Activated CD4-positive, alpha-beta T cell treated with anti-CD3 and anti-CD28 coated beads for 48 hours (primary cell): ENCODE data around the gene PLK5.
"Not testable (repeated sequence)": the region's sequence is repeated elsewhere in the genome, so short reads cannot be mapped to it uniquely, and the experiment has no call there.

ENCODE experiments used
- DNase-seq: peaks from one replicate; pipeline ENCODE4 v3.0.0-alpha.2; 2020

Gene PLK5

DNA sequence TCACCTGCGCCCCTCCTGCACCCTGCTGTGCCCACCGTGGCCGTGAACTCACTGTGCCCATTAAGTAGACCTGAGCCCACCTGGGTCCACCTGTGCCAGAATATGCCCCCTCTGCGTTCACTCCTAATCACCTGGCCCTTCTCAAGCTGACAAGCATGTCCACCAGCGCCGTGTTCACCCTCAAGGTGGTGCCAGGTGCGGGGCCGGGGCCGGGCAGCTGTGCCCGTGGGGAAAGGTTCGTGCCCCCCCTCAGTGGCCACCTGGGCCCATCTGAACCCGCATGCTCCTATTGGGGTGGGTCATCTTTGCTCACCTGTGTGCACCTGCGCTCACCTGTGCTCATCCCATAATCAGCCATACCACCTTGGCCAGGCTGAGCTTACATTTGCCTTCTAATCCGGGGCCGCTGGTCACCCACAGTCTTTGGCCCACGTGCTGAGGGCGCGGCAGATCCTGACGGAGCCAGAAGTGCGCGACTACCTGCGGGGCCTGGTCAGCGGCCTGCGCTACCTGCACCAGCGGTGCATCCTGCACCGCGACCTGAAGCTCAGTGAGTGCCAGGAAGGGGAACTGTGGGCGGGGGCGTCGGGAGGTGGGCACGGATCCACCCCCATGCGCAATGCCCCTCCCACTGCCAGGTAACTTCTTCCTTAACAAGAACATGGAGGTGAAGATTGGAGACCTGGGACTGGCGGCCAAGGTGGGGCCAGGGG, 2.3 kb downstream of the PLK5 start:
- DNase-seq, result no peak

DNA sequence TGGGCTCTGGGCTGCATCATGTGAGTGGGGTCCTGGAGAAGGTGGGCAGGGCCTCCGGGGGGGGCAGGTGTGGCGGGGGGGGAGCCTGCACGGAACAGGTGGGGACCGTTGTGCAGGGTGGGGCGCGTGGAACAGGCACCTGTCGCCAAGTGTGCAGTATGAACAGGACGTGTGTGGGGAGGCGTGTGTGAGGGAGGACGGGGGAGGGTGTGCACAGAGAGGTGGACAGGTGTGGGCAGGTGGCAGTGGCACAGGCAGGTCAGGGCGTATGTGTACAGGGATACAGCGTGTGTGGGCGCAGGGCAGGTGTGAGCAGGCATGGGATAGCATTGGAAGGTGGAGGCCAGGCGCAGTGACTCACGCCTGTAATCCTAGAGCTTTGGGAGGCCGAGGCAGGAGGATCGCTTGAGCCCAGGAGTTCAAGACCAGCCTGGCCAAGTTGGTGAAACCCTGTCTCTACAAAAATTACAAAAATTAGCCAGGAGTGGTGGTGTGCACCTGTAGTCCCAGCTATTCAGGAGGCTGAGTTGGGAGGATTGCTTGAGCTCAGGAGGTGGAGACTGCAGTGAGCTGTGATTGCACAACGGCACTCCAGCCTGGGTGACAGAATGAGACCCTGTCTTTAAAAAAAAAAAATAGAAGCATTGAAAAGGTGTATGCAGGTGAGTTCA, 3.2 kb downstream of the PLK5 start:
- no peak for DNase-seq

DNA sequence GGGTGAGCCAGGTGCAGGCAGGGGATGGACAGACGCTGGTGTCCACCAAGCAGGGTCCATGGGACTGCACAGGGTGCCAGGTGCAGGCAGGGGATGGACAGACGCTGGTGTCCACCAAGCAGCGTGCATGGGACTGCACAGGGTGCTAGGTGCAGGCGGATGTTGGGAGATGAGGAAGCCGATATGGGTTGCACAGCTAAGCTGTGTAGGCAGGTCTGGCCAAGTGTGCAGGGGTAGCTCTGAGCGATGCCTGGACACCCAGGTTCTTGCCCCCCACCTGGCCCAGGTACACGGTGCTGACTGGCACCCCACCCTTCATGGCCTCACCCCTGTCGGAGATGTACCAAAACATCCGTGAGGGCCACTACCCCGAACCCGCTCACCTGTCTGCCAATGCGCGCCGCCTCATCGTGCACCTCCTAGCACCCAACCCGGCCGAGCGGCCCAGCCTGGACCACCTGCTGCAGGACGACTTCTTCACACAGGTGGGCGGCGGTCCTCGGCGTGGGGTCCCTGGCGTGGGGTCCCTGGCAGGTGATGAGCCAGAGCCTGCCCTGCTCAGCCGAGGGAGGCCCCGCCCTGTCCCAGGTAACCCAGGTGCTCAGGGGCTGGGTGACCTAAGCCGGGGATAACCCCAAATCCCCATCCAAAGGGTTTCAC, 3.9 kb downstream of the PLK5 start:
- no peak for DNase-seq

DNA sequence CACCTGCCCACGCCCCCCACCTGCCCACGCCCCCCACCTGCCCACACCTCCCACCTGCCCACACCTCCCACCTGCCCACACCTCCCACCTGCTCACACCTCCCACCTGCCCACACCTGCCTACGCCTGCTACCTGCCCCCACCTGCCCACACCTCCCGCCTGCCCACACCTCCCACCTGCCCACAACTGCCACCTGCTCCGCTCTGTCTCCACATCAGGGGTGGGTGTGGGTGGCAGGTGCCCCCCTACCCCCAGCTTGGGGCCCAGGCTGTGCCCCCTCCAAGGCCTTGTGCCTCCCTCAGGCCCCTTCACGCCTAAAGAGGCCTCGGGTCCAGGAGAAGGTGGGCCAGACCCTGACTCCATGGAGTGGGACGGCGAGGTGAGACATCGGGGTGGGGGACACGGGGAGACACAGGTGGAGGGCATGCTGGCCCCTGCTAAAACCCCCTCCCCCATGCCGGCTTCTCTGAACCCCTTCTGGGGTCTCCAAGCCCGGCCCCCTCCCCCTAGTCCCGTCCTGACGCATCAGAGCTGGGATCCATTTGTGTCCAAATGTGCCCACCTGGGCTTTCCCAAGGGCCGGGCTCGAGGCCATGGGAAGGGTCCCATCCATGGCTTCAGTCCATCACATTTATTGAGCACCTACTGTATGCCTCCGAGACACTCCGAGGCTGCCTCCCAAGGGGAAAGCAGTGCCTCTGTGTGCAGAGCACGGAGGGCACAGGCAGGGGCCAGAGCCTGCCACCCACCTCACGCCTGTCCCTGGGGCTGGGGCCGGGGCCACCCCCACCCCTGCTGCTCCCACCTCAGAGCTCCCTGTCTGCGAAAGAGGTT, 4.9 kb downstream of the PLK5 start:
- no peak for DNase-seq

GRCh38 chr19:1529430-1529816, 5.5 kb downstream of the PLK5 start:
- no peak for DNase-seq

DNA sequence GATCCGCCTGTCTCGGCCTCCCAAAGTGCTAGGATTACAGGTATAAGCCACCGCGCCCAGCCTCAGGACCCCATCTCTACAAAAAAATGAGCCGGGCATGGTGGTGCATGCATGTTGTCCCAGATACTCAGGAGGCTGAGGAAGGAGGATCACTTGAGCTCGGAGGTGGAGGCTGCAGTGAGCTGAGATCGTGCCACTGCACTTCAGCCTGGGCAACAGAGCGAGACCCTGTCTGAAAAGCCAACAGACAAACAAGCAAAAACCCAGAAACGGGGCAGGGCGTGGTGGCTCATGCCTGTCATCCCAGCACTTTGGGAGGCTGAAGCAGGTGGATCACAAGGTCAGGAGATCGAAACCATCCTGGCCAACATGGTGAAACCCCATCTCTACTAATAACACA, 7.0 kb downstream of the PLK5 start:
- not testable (repeated sequence) for DNase-seq

DNA sequence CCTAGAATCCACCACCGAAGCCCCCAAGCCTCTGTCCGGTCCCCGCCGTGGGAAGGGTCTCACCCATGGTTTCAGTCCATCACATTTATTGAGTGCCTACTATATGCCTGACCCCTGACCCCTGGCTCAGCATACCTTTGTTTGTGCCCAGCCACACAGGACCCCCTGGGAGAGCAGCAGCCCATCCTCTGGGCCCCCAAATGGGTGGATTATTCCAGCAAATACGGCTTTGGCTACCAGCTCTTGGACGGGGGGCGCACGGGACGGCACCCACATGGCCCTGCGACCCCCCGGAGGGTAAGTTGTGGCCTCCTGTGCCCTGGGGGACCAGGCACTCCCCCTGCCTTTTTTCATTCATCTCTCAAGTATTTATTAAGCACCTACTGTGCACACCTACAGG, 7.7 kb downstream of the PLK5 start:
- DNase-seq, result no peak

- DNase-seq, result no peak
These were observed 8.1 kb downstream of the PLK5 start for GRCh38 chr19:1532003-1532402.

GRCh38 chr19:1533510-1534150, 9.8 kb downstream of the PLK5 start:
- no peak for DNase-seq

GRCh38 chr19:1534972-1535371, 11.1 kb downstream of the PLK5 start:
- DNase-seq, result no peak

GRCh38 chr19:1535699-1536098, 11.8 kb downstream of the PLK5 start:
- not testable (repeated sequence) for DNase-seq

DNA sequence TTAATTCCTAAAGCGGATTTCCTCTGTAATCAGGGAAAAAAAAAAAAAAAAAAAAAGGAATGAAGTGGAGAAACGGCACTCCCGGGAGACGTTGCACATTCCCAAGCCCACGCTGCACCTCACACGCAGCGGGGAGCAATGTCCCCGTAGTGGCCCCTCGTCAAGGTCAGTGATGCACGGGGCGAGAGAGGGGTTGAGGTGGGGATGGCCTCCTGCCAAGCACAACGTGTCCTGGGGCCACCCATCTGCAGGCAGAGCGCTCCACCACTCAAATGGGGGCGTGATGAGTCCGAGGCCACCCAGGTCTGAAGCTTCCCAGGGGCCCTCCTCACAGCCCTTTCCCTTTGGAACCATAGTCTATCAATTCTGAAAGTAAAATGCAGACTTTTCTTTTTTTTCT, 15.1 kb downstream of the PLK5 start:
- DNase-seq, result no peak

- not testable (repeated sequence) for DNase-seq
These were observed 15.9 kb downstream of the PLK5 start for GRCh38 chr19:1539749-1540148.

DNA sequence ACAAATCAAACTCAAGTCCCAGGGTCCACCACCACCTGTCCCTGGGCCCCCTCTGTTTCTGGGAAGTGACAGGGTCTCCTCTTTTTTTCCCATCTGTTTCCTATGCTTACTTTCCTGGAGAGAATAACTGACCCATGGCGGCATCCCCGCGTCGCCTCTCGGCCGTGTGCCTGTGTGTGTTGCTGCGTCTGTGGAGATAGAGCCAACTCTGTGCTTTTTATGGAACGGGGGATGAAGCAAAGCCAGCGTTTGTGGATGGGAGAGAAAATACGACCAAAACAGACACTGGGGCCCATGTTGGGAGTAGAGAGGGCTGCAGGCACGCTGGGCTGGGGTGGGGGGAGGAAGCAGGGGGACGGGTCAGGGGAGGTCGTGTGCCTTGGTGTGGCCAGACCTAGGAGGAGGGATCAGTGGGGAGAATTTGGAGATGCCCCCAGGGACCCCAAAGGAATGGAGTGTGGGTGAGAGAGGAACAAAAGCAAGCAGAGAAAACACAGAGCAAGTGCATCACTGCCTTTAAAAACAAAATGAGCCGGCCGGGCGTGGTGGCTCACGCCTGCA, 16.6 kb downstream of the PLK5 start:
- no peak for DNase-seq

DNA sequence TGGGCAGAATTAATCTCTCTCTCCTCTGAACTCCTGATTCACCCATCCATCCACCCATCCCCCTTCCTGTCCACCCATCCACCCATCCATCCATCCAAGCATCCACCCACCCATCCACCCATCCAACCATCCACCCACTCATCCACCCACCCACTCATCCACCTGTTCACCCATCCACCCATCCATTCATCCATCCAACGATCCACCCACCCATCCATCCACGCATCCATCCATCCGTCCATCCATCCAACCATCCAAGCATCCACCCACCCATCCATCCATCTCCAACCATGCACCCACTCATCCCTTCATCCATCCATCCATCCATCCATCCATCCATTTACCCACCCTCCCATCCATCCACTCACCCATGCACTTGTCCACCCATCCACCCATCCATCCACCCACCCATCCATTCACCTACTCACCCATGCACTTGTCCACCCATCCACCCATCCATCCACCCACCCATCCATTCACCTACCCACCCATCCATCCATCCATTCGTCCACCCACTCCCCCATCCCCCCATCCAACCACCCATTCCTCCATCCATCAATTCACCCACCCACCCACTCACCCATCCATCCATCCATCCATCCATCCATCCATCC, 25.6 kb downstream of the PLK5 start:
- DNase-seq, result no peak

GRCh38 chr19:1551068-1552040, 27.5 kb downstream of the PLK5 start:
- no peak for DNase-seq

GRCh38 chr19:1553415-1553814, 29.5 kb downstream of the PLK5 start:
- DNase-seq, result no peak

DNA sequence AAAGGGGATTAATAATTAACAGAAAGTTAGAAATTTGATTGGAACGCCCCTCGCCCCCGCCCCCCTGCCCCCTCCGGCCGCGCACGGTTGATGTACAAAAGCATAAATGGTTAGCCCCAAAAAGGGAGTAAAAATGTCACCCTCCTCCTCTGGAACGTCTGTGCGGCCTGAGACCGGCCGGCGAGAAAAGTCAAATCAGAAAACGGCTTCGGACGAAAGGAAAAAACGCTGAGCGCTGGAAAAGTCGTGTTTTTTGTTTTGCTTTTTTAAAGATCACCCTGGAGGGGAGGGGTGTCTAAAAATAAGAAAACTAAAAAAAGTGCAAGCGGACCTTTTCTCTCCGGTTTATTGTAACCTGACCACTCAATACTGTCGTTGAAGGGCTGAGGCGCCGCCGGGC, 31.1 kb downstream of the PLK5 start:
- no peak for DNase-seq

DNA sequence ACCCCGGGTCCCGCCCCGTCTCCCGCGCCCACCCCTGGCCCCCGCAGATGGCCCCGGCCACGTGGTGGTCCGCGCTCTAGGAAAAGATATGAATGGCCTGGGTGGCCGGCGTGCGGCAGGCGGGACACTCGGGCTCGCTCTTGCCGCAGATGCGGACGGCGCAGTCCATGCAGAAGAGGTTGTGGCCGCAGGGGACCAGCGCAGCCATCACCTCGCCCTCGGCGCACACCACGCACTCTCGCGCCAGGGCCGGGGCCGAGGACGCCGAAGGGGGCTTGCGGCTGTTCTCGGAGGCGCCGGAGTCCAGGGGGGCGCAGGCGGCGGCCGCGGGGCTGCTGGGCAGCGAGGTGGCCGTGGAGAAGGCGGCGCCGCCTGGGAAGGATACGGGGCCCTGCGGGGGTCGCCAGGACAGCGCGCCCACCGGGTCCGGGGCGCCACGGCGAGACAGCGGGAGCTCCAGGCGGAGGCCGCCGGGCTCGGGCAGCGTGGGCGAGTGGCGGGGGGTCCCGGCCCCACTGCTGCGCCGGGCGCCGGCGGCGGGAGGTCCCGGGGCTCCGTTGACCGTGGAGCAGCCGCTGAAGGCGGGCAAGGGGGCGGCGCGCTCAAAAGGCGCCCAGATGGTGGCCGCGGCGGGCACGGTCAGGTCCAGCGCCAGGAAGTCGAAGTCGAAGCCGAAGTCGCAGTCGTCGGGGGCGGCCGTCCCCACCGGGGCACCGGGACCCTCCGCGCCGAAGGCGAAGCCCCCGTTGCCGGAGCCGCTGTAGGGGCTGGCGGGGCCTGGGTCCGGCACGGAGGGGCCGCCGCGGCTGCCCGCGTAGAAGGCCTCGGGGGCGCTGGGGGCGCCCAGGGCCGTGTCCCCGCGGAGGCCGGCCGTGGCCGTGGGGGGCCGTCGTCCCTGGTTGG, 31.9 kb downstream of the PLK5 start:
- no peak for DNase-seq
